HCT116 (cell line): ENCODE data around the gene RTN4.

Experiments
- CEBPB ChIP-seq: IDR thresholded peaks from 2 replicates; pipeline ENCODE4 v1.6.1; 2012; ENCODE audit warnings: low read depth
- CTCF ChIP-seq, 3 experiments: fragments of 200-600 bp in 1 of 3; sonication (generic) in 1 of 3; IDR thresholded peaks in 2 of 3; conservative IDR thresholded peaks in 1 of 3; 2 replicates each; pipeline ENCODE4 v1.5.1; 2012 to 2017; ENCODE audit warnings: low read depth in 2 of 3, low read length in 2 of 3, antibody characterized with exemption in 1 of 3, borderline replicate concordance in 1 of 3, control low read depth in 1 of 3, mild to moderate bottlenecking in 1 of 3, mixed read lengths in 1 of 3, mixed run types in 1 of 3, moderate library complexity in 1 of 3; ENCODE audit not compliant: insufficient read depth in 1 of 3
- EZH2 ChIP-seq: fragments of 200-600 bp; sonication (generic); IDR thresholded peaks from 2 replicates; pipeline ENCODE4 v1.6.1; 2017; ENCODE audit warnings: antibody characterized with exemption, mixed run types
- EZH2phosphoT487 ChIP-seq: fragments of 200-600 bp; IDR thresholded peaks from 2 replicates; pipeline ENCODE4 v1.6.1; 2018; ENCODE audit warnings: antibody characterized with exemption, borderline replicate concordance
- POLR2A ChIP-seq: IDR thresholded peaks from 2 replicates; pipeline ENCODE4 v1.7.0; 2011; ENCODE audit warnings: borderline replicate concordance; ENCODE audit not compliant: insufficient read depth, insufficient read length; ENCODE audit errors: extremely low read depth
- SIN3A ChIP-seq: IDR thresholded peaks from 2 replicates; pipeline ENCODE4 v1.6.1; 2012; ENCODE audit warnings: low read depth
- TF ChIP-seq, protein P1 (sequence below): IDR thresholded peaks from 2 replicates; pipeline ENCODE4 v1.6.1; 2012

DNA sequence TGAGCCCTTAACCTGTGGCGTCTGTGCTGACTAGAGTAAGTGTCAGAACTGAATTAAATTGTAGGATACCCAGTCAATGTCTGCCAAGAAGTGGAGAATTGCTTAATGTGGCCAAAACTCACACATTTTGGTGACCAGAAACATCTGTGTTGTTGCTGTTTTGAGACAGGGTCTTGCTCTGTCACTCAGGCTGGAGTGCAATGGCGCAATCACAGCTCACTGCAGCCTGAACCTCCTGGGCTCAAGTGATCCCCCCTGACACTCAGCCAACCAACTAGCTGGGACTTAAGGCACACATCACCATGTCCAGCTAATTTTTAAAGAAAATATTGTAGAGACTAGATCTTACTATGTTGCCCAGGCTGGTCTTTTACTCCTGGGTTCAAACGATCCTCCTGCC lies 34.4 kb upstream of the RTN4 start:
- no peak for TF ChIP-seq POLR2A
- no peak for TF ChIP-seq CTCF (IDR thresholded peaks at IDR 0.05 in 2 of 3, conservative IDR thresholded peaks at IDR 0.05 in 1 of 3; ENCODE audit: borderline replicate concordance in 1 of 3, insufficient read depth in 1 of 3, low read depth in 2 of 3, low read length in 2 of 3)
- no peak for TF ChIP-seq SIN3A
- TF ChIP-seq EZH2, result no peak
- TF ChIP-seq, protein P1, sequence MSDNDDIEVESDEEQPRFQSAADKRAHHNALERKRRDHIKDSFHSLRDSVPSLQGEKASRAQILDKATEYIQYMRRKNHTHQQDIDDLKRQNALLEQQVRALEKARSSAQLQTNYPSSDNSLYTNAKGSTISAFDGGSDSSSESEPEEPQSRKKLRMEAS, result no peak
- no peak for TF ChIP-seq CEBPB
- TF ChIP-seq EZH2phosphoT487, result no peak
